Measurements from ENCODE around the gene CHAF1A. TPM values are rescaled to one million over a fixed set of nuclear protein-coding genes. Genes with fewer than 3 reads are reported as not detected.
A peak's percentile ranks its signal among the peaks of the same experiment; 100 is the strongest.

The CHAF1A gene
- total RNA-seq, 1 experiment from 2014 or later, result 161 TPM

GRCh38 chr19:4471403-4472173 lies 69.1 kb downstream of the CHAF1A start (continued):
- no peak; the same call in 1 of the 2 replicates for TF ChIP-seq MAX (CRISPR knock-in tag; IDR thresholded peaks at IDR 0.05)
- no peak for TF ChIP-seq SOX15 (CRISPR knock-in tag; IDR thresholded peaks at IDR 0.05)
- no peak for TF ChIP-seq ESRRA (CRISPR knock-in tag; IDR thresholded peaks at IDR 0.05; ENCODE audit: borderline replicate concordance)
- peak; percentile 98 for TF ChIP-seq USF1 (CRISPR knock-in tag; IDR thresholded peaks at IDR 0.05)
- TF ChIP-seq TEAD1 (CRISPR knock-in tag; IDR thresholded peaks at IDR 0.05), result no peak
- TF ChIP-seq TCF7 (CRISPR knock-in tag; IDR thresholded peaks at IDR 0.05; ENCODE audit: low read depth), result no peak

- Mint-ChIP-seq H3K27ac (no peak within 1 kb of the TSS), H3K36me3 (peaks cover 11% of the 10 kb centered on the region), H3K4me1 (peaks cover 10% of the 10 kb centered on the region), H3K27me3 (ENCODE audit: low read depth) (no peaks in the 10 kb centered on the region), H3K4me3 (peak within 1 kb of the TSS; percentile 85), H3K9me3 (no peaks in the 10 kb centered on the region; the same call in 1 of the 2 replicates)
- TF ChIP-seq ARID4B (CRISPR knock-in tag; IDR thresholded peaks at IDR 0.05; ENCODE audit: borderline replicate concordance) (no peak), GABPB1 (CRISPR knock-in tag; IDR thresholded peaks at IDR 0.05) (0 out of 2 replicates have a peak, but pooled peaks have one; percentile 13)
- CTCF ChIA-PET, result interaction anchor here (0.6 to 6.3 kb wide), 16 partner anchors 10 to 205 kb away, joined by 3 to 79 read pairs (median 5); partner anchors contain the start of genes CHAF1A, PLIN5 and SH3GL1
- POLR2A ChIA-PET, result interaction anchor here (0.5 to 1.0 kb wide), 2 partner anchors 63 to 274 kb away, joined by 5 read pairs; partner anchors contain the start of gene PLIN5
- DNase-seq (ENCODE audit: low spot score) (no peak), ATAC-seq (no peak)
These were observed 69.9 kb downstream of the CHAF1A start, which contains the start of gene HDGFL2 for GRCh38 chr19:4472174-4472974. Gene HDGFL2, plus strand, starts transcription at chr19:4472297. Its CDS starts 54 bp downstream, at chr19:4472351.

- CTCF ChIA-PET, result interaction anchor here (0.5 to 6.3 kb wide), 5 partner anchors 8 to 206 kb away, joined by 3 to 79 read pairs (median 7); no protein-coding TSS in a partner anchor
- Mint-ChIP-seq H3K36me3 (peaks cover 18% of the 10 kb centered on the region), H3K9me3 (no peaks in the 10 kb centered on the region; the same call in 1 of the 2 replicates), H3K27me3 (ENCODE audit: low read depth) (no peaks in the 10 kb centered on the region), H3K4me1 (peaks cover 10% of the 10 kb centered on the region), H3K27ac (peak overlapping the region; percentile 95; the same call in 1 of the 2 replicates), H3K4me3 (peak overlapping the region; percentile 85)
- POLR2A ChIA-PET, result interaction anchor here (0.5 kb wide), 1 partner anchor 273 kb away, joined by 5 read pairs; no protein-coding TSS in a partner anchor
- ATAC-seq (no peak), DNase-seq (ENCODE audit: low spot score) (no peak)
- TF ChIP-seq ATF2 (CRISPR knock-in tag; IDR thresholded peaks at IDR 0.05; ENCODE audit: borderline replicate concordance, low read depth), result no peak
- no peak for TF ChIP-seq OVOL2 (CRISPR knock-in tag; IDR thresholded peaks at IDR 0.05; ENCODE audit: borderline replicate concordance)
- TF ChIP-seq ZBTB43 (CRISPR knock-in tag; IDR thresholded peaks at IDR 0.05), result no peak
- TF ChIP-seq EMX1 (CRISPR knock-in tag; IDR thresholded peaks at IDR 0.05), result no peak
- TF ChIP-seq SOX15 (CRISPR knock-in tag; IDR thresholded peaks at IDR 0.05), result no peak
- TF ChIP-seq AR (CRISPR knock-in tag; IDR thresholded peaks at IDR 0.05), result no peak
- TF ChIP-seq ZNF671 (CRISPR knock-in tag; IDR thresholded peaks at IDR 0.05), result no peak
- no peak for TF ChIP-seq SMAD3 (CRISPR knock-in tag; IDR thresholded peaks at IDR 0.05; ENCODE audit: borderline replicate concordance)
- no peak for TF ChIP-seq ATF3 (CRISPR knock-in tag; conservative IDR thresholded peaks at IDR 0.05)
- no peak for TF ChIP-seq NFE2L1 (CRISPR knock-in tag; IDR thresholded peaks at IDR 0.05)
These were observed 70.7 kb downstream of the CHAF1A start for GRCh38 chr19:4473011-4473762.
